Measurements from ENCODE around the gene ADCY7.

- TF ChIP-seq POLR2A (IDR thresholded peaks at IDR 0.05) (no peak), CTCF (IDR thresholded peaks at IDR 0.05) (no peak)
These were observed 3.1 kb upstream of the ADCY7 start for GRCh38 chr16:50263060-50263909.

Data from right lobe of liver (tissue), 4 donors.